Measurements from ENCODE around the gene ST3GAL4.

DNA sequence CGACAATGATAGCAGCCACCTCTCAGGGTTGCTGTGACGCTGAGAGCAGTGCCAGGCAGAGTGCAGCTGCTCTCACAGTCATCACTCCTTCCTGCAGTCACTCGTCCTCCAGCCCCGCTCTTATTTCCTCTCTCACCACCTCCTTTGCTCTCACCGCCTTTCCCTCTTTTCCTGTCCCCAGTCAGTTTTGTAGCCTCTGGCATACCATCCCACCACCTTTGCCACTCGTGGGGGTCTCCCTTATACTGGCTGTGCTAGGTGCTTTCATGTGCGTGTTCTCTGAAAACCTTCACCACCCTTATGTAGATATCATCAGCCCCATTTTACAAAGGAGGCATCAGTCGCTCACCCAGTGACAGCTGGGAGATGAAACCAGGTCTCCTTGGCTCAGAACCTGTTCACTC, 19.3 kb upstream of the ST3GAL4 start:
- TF ChIP-seq POLR2A (IDR thresholded peaks at IDR 0.05; ENCODE audit: low read length): no peak
- no peak for TF ChIP-seq CTCF (IDR thresholded peaks at IDR 0.05)
- no peak for TF ChIP-seq BCL3 (IDR thresholded peaks at IDR 0.05)
- no peak for TF ChIP-seq HOXA7 (CRISPR knock-in tag; IDR thresholded peaks at IDR 0.05)
- no peak for TF ChIP-seq MAFK (IDR thresholded peaks at IDR 0.05; ENCODE audit: partially characterized antibody)

All from A549 (cell line).